Measurements from ENCODE around the gene DAGLA. TPM values are rescaled to one million over a fixed set of nuclear protein-coding genes. Genes with fewer than 3 reads are reported as not detected.

Gene DAGLA
- total and polyA plus RNA-seq, 2 of the 13 experiments (the other 11 are each of a cell fraction or from before 2014, with no cell fraction given) = 2.6 to 3.9 TPM

GRCh38 chr11:61769169-61769920 lies 89.2 kb downstream of the DAGLA start (continued):
- TF ChIP-seq CREB1 (IDR thresholded peaks at IDR 0.05) = no peak
- no peak for TF ChIP-seq CREB1 (CRISPR knock-in tag; IDR thresholded peaks at IDR 0.05)
- peak; percentile 88 for TF ChIP-seq KDM2A (CRISPR knock-in tag; IDR thresholded peaks at IDR 0.05; ENCODE audit: borderline replicate concordance, low read depth)
- no peak for TF ChIP-seq ZNF597 (CRISPR knock-in tag; IDR thresholded peaks at IDR 0.05)
- 0 out of 2 replicates have a peak, but pooled peaks have one; percentile 32 for TF ChIP-seq ZFP1 (CRISPR knock-in tag; IDR thresholded peaks at IDR 0.05)
- peak; percentile 85 for TF ChIP-seq CTCF (CRISPR knock-in tag; IDR thresholded peaks at IDR 0.05)
- 0 out of 2 replicates have a peak, but pooled peaks have one; percentile 28 for TF ChIP-seq ZBTB25 (CRISPR knock-in tag; IDR thresholded peaks at IDR 0.05)
- TF ChIP-seq PAWR (CRISPR knock-in tag; IDR thresholded peaks at IDR 0.05; ENCODE audit: borderline replicate concordance) = no peak
- no peak for TF ChIP-seq FIP1L1 (IDR thresholded peaks at IDR 0.05; ENCODE audit: borderline replicate concordance, insufficient read depth, low read depth, low read length)
- TF ChIP-seq PRDM4 (CRISPR knock-in tag; IDR thresholded peaks at IDR 0.05; ENCODE audit: borderline replicate concordance) = no peak
- TF ChIP-seq PHB2 (IDR thresholded peaks at IDR 0.05; ENCODE audit: partially characterized antibody) = no peak
- TF ChIP-seq THRA (CRISPR knock-in tag; IDR thresholded peaks at IDR 0.05; ENCODE audit: borderline replicate concordance) = peak; percentile 81; the same call in 1 of the 2 replicates
- 0 out of 2 replicates have a peak, but pooled peaks have one; percentile 39 for TF ChIP-seq ELF3 (CRISPR knock-in tag; IDR thresholded peaks at IDR 0.05)
- no peak for TF ChIP-seq ZNF441 (CRISPR knock-in tag; IDR thresholded peaks at IDR 0.05; ENCODE audit: borderline replicate concordance)
- TF ChIP-seq ZNF773 (CRISPR knock-in tag; IDR thresholded peaks at IDR 0.05; ENCODE audit: borderline replicate concordance) = no peak
- no peak for TF ChIP-seq ZBTB14 (CRISPR knock-in tag; IDR thresholded peaks at IDR 0.05)
- 0 out of 2 replicates have a peak, but pooled peaks have one; percentile 49 for TF ChIP-seq KAT7 (CRISPR knock-in tag; IDR thresholded peaks at IDR 0.05; ENCODE audit: borderline replicate concordance)
